Stimulated activated CD4-positive, alpha-beta T cell treated with anti-CD3 and anti-CD28 coated beads, Interleukin-15, amount 100 ng/mL, for 48 hours (primary cell): ENCODE measurements around the gene DDTL.

ENCODE experiments used
- DNase-seq, 2 donors: peaks; one replicate each; pipeline ENCODE4 v3.0.0-alpha.2; 2020; ENCODE audit warnings: low read depth in 2 of 2

Gene DDTL

GRCh38 chr22:24006207-24006913 lies 39.7 kb downstream of the DDTL start:
- DNase-seq = no peak

- DNase-seq = no peak
Observed at GRCh38 chr22:24006914-24007214, 40.2 kb downstream of the DDTL start.

- DNase-seq = no peak
Observed at GRCh38 chr22:24007253-24008021, 40.7 kb downstream of the DDTL start.

DNA sequence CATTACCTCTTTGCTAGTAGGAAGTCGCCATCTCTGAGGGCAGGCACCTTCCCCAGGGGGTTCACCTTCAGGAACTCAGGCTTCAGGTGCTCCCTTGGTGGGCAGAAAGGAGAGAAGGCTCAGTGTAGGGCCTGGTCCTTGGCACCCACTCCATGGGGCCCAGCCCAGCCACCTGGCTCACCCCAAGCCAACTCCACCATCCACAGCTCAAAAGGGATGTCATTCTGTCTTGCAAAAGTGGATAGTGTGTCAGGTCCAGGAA lies 41.3 kb downstream of the DDTL start:
- DNase-seq = no peak

- no peak for DNase-seq
Observed at GRCh38 chr22:24008381-24009226, 41.9 kb downstream of the DDTL start.

- no peak for DNase-seq
Observed at GRCh38 chr22:24009227-24010017, 42.7 kb downstream of the DDTL start.

GRCh38 chr22:24010018-24010391 lies 43.3 kb downstream of the DDTL start:
- DNase-seq = no peak

GRCh38 chr22:24011735-24012068 lies 45.0 kb downstream of the DDTL start:
- DNase-seq = no peak

GRCh38 chr22:24016156-24016555 lies 49.5 kb downstream of the DDTL start:
- DNase-seq = no peak

GRCh38 chr22:24021304-24021703 lies 54.6 kb downstream of the DDTL start:
- DNase-seq = no peak
